NCI-H128 (cell line): ENCODE data around the gene EIF3CL.
"Not testable (repeated sequence)": the region's sequence is repeated elsewhere in the genome, so short reads cannot be mapped to it uniquely, and the experiment has no call there.

Experiments used
- DNase-seq: peaks from one replicate; lab custom pipeline; 2025; ENCODE audit not compliant: unreplicated experiment; lab: John Stamatoyannopoulos, UW

The EIF3CL gene

DNA sequence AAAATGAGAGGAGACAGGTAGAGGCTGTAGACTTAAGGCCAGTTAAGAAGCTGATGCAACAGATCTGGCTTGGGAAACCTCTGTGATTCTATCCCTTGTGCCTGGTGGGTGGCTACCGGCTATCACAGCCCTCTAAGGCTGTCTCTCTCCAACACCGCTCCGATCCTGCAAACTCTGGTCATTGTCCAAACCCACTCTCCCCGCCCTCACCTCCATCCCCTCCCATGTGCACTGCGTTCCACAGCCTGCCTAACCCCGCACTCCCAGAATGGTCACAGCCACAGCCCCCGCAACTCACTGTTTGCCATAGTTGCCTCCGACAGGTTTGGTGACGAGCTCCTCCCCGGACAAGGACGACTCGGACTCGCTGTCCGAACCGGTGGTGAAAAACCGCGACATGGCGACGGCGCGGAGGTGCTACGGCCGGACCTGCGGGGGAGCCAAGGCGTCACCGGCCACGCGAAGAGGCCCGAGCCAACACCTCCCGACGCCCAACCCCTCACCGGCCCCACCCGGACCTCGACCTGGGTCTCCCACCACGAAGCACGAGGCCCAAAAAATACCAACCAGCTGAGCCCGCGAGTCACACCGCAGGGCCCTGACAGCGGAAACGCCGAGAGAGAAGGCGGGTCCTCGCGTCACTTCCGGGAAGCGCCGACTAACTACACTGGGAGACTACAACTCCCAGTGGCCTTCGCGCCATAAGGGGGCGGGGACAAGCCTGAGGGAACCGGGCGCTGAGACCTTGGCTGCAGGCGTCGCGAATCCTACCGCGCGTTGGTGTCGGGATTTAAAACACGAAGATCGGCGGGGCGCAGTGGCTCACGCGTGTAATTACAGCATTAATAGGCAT is at the start of gene EIF3CL:
EIF3CL (minus strand) TSS at position 622 of the 853 bp plus-strand sequence; CDS start at position 399, 223 bp downstream.
- not testable (repeated sequence) for DNase-seq

DNA sequence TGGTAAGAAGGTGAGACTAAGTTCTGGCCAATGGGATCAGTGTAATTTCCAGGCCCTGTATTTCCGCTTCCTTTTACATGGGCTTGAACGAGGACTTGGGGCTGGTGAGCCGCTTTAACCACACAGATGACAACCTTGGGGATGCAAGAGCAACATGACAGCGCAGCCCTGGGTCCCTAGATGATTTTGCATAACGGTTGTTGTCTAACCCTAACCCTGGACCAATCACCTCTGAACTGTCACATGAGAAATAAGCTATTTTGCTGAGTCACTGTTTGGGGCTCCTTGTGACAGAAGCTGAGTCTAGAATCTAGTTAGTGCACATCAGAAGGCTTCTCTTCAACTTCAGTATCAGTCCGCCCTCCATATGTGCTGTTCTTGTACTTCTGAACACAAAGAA is 43.4 kb upstream of the EIF3CL start:
- not testable (repeated sequence) for DNase-seq

GRCh38 chr16:28446388-28446787 is 42.7 kb upstream of the EIF3CL start:
- not testable (repeated sequence) for DNase-seq

DNA sequence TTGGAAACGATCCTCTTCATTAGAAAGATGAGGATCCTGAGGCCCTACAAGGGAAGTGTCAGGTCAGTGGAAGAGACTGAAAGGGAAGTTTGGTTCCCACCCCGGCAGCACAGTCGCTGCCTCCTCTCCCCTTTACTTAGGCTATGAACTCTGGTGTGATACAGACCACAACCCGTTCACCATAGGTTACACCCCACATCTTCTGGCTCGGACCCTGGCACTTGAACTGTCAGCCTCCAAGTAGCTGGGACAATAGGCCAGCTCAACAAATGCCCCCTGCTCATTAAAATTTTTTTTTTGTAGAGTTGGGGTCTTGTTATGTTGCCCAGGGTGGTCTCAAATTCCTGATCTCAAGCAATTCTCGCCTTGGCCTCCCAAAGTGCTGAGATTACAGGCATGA is 40.3 kb upstream of the EIF3CL start:
- DNase-seq: not testable (repeated sequence)

DNA sequence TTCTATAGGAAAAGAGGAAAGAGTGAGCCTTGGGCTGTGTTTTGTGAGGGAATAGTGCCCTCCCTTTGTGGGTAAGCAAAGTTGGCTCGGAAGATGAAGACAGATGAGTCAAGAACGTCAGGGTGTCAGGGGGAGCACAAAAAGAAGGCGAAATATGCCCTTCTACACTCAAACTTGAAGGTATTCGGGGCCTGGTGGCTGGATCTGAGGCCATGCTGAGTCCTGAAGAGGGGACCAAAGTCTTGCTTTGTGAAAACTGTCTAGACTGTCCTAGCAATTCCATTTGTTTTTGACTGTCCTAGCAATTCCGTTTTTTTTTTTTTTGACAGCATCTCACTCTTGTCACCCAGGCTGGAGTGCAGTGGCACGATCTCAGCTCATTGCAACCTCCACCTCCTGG is 35.3 kb upstream of the EIF3CL start:
- DNase-seq: not testable (repeated sequence)

DNA sequence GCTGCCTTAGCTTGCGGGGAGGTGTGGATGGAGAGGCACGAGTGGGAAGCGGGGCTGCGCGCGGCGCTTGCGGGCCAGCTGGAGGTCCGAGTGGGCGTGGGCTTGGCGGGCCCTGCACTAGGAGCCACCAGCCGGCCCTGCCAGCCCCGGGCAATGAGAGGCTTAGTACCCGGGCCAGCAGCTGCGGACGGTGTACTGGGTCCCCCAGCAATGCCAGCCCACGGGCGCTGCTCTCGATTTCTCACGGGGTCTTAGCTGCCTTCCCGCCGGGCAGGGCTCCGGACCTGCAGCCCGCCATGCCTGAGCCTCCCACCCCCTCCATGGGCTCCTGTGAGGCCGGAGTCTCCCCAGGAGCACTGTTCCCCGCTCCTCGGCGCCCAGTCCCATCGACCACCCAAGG is 31.7 kb upstream of the EIF3CL start:
- not testable (repeated sequence) for DNase-seq

GRCh38 chr16:28426060-28426680 is 22.5 kb upstream of the EIF3CL start:
- not testable (repeated sequence) for DNase-seq

DNA sequence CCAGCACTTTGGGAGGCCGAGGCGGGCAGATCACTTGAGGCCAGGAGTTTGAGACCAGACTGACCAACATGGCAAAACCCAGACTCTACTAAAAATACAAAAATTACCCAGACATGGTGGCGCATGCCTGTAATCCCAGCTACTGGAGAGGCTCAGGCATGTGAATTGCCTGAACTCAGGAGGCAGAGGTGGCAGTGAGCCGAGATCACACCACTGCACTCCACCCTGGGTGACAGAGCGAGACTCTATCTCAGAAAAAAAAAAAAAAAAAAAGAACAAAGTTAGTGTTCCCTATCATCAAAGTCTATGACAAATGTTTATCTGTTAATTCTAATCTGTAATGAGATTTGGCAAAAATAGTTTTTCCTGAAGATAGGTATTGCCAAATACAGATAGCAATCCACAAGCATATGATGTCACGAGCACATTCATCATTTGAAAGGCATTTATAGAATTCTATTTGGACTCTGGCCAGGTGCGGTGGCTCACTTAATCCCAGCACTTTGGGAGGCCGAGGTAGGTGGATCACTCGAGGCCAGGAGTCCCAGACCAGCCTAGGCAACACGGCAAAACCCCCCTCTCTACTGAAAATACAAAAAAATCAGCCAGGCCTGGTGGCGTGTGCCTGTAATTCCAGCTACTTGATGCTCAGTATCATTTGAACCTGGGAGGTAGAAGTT is 17.6 kb upstream of the EIF3CL start:
- not testable (repeated sequence) for DNase-seq

DNA sequence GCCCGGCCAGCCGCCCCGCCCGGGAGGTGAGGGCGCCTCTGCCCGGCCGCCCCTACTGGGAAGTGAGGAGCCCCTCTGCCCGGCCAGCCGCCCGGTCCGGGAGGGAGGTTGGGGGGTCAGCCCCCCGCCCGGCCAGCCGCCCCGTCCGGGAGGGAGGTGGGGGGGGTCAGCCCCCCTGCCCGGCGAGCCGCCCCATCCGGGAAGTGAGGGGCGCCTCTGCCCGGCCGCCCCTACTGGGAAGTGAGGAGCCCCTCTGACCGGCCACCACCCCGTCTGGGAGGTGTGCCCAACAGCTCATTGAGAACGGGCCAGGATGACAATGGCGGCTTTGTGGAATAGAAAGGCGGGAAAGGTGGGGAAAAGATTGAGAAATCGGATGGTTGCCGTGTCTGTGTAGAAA is 13.4 kb upstream of the EIF3CL start:
- DNase-seq: not testable (repeated sequence)

DNA sequence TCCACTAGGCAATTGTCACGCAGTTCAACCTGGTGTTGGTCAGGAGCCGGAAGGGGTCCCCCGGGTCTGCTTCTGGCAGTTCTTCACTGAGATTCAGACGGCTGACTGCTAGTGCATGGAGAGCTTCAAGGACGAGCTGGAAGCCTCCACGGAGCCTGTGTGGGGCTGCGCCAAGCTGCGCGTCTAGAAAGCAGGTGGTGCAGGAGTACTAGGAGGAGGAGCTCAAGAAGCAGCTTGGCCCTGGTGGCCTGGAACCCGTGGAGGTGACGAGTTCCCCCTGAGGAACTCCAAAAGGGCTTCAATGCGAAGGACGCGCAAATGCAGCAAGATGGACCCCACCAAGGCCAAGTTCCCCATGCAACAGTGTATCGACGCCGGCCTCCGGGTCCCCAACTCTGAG is 10.9 kb upstream of the EIF3CL start:
- DNase-seq: not testable (repeated sequence)

DNA sequence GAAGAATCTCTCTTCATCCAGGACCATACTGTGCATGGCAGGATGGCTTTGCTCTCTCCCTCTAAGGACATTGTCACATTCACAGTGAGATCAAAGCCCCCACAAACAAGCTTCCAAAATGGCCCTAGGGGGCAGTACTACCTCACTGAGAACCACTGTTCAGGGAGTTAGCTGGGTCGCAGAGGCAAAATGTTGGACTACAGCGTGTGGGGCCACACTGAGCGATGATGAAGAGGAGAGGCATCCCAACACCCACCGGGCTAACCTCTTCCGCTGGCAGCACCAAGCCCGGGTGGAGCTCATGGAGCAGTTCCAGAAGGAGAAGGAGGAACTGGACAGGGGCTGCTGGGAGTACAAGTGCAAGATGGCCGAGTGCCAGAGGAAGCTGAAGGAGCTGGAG is 9.9 kb upstream of the EIF3CL start:
- DNase-seq: not testable (repeated sequence)

- DNase-seq: not testable (repeated sequence)
Measured at GRCh38 chr16:28392054-28392453, 11.6 kb downstream of the EIF3CL start.

DNA sequence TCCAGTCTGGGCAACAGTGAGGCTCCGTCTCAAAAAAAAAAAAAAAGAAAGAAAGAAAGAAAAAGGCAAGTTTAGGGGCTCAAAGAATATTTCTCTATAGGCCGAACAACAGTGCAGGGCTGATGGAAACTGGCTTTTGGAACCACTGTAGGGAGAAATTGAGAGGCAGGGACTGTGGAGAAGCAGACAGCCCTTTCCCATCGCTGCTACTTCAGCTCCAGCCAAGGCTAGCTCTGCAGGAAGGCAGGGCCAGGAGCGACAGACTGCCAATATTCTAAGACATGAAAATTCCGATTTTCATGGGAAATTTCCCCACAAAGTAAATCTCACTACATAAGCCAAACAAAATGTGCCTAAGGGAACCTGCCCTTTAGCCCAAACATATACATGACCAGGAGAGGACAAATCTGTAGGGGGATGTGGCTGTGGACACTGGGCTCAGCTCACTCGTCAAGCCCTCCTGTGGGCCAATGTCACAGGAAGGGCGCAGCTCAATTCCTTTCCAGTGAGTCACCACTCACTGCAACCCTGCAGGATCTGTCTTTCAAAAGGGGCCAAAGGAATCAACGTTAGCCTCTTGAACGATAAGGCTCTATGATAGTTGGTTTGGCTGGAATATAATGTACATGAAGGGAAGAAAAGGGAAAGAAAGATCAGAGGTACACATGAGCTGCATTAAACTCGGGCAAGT is 21.3 kb downstream of the EIF3CL start:
- DNase-seq: not testable (repeated sequence)

- not testable (repeated sequence) for DNase-seq
Measured at GRCh38 chr16:28377822-28378221, 25.8 kb downstream of the EIF3CL start.

DNA sequence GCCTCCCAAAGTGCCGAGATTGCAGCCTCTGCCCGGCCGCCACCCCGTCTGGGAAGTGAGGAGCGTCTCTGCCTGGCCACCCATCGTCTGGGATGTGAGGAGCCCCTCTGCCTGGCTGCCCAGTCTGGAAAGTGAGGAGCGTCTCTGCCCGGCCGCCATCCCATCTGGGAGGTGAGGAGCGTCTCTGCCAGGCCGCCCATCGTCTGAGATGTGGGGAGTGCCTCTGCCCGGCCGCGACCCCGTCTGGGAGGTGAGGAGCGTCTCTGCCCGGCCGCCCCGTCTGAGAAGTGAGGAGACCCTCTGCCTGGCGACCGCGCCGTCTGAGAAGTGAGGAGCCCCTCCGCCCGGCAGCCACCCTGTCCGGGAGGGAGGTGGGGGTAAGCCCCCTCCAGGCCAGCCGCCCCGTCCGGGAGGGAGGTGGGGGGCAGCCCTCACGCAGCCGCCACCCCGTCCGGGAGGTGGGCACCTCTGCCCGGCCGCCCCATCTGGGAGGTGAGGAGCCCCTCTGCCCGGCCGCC is 26.5 kb downstream of the EIF3CL start:
- DNase-seq: not testable (repeated sequence)

DNA sequence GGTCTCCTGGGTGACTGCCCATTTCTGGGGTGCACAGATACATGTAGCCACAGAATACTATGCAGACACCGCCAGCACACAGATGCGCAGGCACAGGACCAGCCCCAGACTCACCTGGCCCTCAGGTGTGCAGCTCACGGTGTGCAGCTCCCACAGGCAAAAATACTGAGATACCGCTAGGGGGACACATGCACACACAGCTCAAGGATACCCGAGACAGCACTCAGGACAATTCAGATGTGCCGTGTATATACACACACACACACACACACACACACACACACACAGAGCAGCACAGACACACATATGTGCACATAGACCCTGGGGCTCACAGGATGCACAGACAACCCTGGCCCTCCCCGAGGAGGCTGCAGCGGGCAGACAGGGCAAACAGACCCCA is 28.5 kb downstream of the EIF3CL start:
- not testable (repeated sequence) for DNase-seq

DNA sequence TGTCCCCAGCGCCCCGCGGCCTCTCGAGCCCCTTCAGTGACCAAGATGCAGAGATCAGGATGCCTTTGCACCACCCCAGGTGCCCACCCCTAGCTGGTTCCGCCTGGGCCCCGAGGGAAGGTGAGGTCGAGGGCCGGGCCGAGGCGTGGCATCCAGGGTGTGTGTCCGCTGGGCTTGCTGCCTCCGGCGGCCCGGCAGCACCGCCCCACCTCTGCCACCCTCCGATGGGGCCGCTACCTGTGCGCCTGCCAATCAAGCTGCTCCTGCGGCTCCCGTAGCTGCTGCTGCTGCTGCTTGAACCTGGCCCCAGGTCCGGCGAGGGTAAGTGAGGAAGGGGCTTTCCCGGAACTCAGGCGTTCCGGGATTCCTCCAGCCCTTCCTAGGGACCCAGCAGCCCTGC is 29.4 kb downstream of the EIF3CL start:
- not testable (repeated sequence) for DNase-seq

DNA sequence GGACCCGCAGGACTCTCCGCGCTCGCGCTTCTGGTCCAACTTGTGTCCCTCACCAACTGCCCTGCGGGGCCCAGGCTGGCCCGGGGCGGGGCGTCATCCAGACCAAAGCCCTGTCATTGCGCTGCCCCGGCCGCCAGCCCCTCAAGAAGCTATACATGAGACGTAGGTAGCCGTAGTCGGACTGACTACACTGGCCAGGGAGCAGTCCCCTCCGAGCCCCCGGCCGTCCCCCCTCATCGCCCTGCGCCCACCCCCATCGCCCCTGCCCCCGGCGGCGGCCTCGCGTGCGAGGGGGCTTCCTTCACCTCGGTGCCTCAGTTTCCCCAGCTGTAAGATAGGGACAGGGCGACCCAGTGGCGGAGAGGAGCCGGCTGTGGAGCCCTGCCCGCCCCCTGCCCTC is 35.7 kb downstream of the EIF3CL start:
- DNase-seq: not testable (repeated sequence)

DNA sequence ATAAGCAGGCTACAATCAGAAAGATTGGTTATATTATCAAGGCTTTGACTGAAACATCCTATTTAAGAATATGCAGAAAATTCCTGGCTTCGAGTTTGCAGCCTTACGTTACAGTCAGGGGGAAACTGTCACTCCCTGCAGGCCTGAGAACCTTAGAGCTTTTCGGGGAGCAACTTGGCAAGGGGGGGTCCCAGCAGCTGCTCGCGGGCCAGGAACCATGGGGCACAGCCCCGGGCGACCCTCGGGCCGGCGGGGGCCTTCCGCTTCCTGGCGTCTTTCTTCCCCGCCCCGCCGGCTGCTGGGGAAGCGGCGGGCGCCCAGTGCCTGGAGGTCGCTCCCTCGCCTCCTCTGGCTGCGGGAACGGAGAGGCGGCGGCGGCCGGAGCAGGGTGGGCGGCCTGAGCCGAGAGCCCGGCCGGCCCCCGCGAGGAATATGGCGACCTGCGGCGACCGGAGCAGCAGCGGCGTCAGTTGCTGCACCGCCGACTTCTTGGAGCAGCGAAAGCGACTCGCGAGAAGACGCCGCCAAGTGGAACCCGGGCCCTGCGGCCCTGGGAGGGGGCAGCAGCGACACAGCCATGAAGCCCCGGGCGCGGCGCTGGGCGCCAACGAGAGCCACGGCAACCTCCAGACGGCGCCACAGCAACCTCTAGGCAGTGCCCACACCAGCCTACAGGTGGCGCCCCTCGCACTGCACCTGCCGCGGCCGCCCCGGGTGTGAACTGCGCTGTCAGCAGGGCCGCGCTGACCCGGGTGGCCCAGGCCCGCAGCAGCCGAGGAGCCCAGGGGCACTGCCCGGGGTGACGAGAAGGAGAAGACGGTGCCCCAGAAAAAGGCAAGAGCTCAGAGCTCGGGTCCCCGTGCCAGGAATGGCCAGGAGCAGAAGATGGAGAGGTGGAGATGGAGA is 39.1 kb downstream of the EIF3CL start:
- not testable (repeated sequence) for DNase-seq

- DNase-seq: not testable (repeated sequence)
Measured at GRCh38 chr16:28363408-28363807, 40.2 kb downstream of the EIF3CL start, which contains the start of gene NPIPB6. Gene NPIPB6, minus strand, starts transcription at chr16:28363508. Its CDS starts 686 bp downstream, at chr16:28362822.
